ENCODE measurements around the gene LMAN2.

- TF ChIP-seq CTCF (conservative IDR thresholded peaks at IDR 0.05; ENCODE audit: low read depth in 2 of 2) (no peak), POLR2AphosphoS5 (IDR thresholded peaks at IDR 0.05; ENCODE audit: low read depth) (no peak), REST (IDR thresholded peaks at IDR 0.05; ENCODE audit: unreplicated experiment) (no peak), EZH2phosphoT487 (IDR thresholded peaks at IDR 0.05; ENCODE audit: unreplicated experiment) (no peak), NANOG (IDR thresholded peaks at IDR 0.05; ENCODE audit: borderline replicate concordance) (no peak), EZH2 (IDR thresholded peaks at IDR 0.05; ENCODE audit: low read depth, unreplicated experiment) (no peak), CREB1 (CRISPR knock-in tag; IDR thresholded peaks at IDR 0.05; ENCODE audit: low read depth) (no peak)
Observed at GRCh38 chr5:177343777-177344176, 7.7 kb downstream of the LMAN2 start.

Measured in GM23338 (cell line).